B cell (primary cell): ENCODE measurements around the gene CLSTN2. TPM values are rescaled to one million over a fixed set of nuclear protein-coding genes. Genes with fewer than 3 reads are reported as not detected.

Experiments
- ATAC-seq: fragments of 200-7000 bp; cut with Tn5 transposase; one replicate; pipeline ENCODE4 v1.10.0; 2021; ENCODE audit warnings: low read depth, mild to moderate bottlenecking, moderate number of reproducible peaks, moderate library complexity
- CTCF ChIA-PET: fragments of 350-600 bp; sonication (Branson Sonifier 250); formaldehyde crosslinking; loops from one replicate; lab custom pipeline; 2021; ENCODE audit warnings: antibody characterized with exemption, inconsistent platforms; lab: Charles Lee
- POLR2A ChIA-PET: fragments of 350-600 bp; sonication (Branson Sonifier 250); formaldehyde crosslinking; loops from one replicate; lab custom pipeline; 2021; ENCODE audit warnings: antibody characterized with exemption; lab: Charles Lee
- DNase-seq: peaks from one replicate; pipeline ENCODE4 v3.0.0; 2013
- H2AFZ ChIP-seq: 2 replicates; pipeline ENCODE4 v1.6.1; 2012; ENCODE audit warnings: mild to moderate bottlenecking, low read depth, low read length; ENCODE audit not compliant: insufficient read depth, poor library complexity, severe bottlenecking
- H3K27ac ChIP-seq, 2 donors: 1 replicate in 1 of 2; 2 replicates in 1 of 2; pipeline ENCODE4 v1.5.1; 2012 to 2013; ENCODE audit warnings: low read length in 2 of 2, mild to moderate bottlenecking in 2 of 2, moderate library complexity in 1 of 2
- H3K27me3 ChIP-seq, 4 experiments: fragments of 200-600 bp in 1 of 4; sonication (generic) in 1 of 4; replicated peaks in 1 of 4; 1 replicate in 2 of 4; 2 replicates in 2 of 4; pipeline versions ENCODE4 v1.6.1 to v1.7.0; 2013 to 2016; ENCODE audit warnings: low read length in 3 of 4, mild to moderate bottlenecking in 2 of 4, mixed read lengths in 1 of 4, moderate library complexity in 1 of 4; ENCODE audit not compliant: insufficient read depth in 4 of 4, control insufficient read depth in 3 of 4; ENCODE audit errors: control extremely low read depth in 1 of 4
- H3K36me3 ChIP-seq, 2 experiments: replicated peaks in 1 of 2; 1 replicate in 1 of 2; 2 replicates in 1 of 2; pipeline versions ENCODE4 v1.6.1 to v1.7.1; 2013; ENCODE audit warnings: low read length in 1 of 2; ENCODE audit not compliant: insufficient read depth in 2 of 2, control insufficient read depth in 1 of 2; ENCODE audit errors: control extremely low read depth in 1 of 2, extremely low read depth in 1 of 2
- H3K4me1 ChIP-seq, 2 donors: fragments of 200-600 bp in 1 of 2; sonication (generic) in 1 of 2; 1 replicate in 1 of 2; 2 replicates in 1 of 2; pipeline versions ENCODE4 v1.5.1 to v1.6.1; 2013 to 2017; ENCODE audit warnings: low read length in 2 of 2; ENCODE audit not compliant: control insufficient read depth in 2 of 2, insufficient read depth in 2 of 2
- H3K4me2 ChIP-seq: replicated peaks from 2 replicates; pipeline ENCODE3; 2012; ENCODE audit warnings: mild to moderate bottlenecking, low read depth, low read length; ENCODE audit not compliant: poor library complexity, severe bottlenecking
- H3K4me3 ChIP-seq, 5 experiments: fragments of 200-600 bp in 1 of 5; sonication (generic) in 1 of 5; 1 replicate in 3 of 5; 2 replicates in 2 of 5; pipeline versions ENCODE4 v1.5.1 to v1.7.0; 2011 to 2016; ENCODE audit warnings: low read length in 4 of 5, mild to moderate bottlenecking in 4 of 5, low read depth in 2 of 5, control low read depth in 1 of 5, moderate library complexity in 1 of 5; ENCODE audit not compliant: insufficient read depth in 1 of 5; ENCODE audit errors: control extremely low read depth in 1 of 5, extremely low read depth in 1 of 5
- H3K79me2 ChIP-seq: fragments of 200-600 bp; sonication (generic); one replicate; pipeline ENCODE4 v1.6.0; 2016; ENCODE audit warnings: low read length; ENCODE audit not compliant: control insufficient read depth, insufficient read depth
- H3K9ac ChIP-seq: fragments of 200-600 bp; sonication (generic); 2 replicates; pipeline ENCODE4 v1.6.1; 2017; ENCODE audit warnings: mild to moderate bottlenecking, low read length, moderate library complexity
- H3K9me3 ChIP-seq, 3 donors: one replicate each; pipeline versions ENCODE4 v1.6.1 to v1.7.1; 2013; ENCODE audit warnings: low read length in 2 of 3; ENCODE audit not compliant: control insufficient read depth in 2 of 3, insufficient read depth in 1 of 3; ENCODE audit errors: control extremely low read depth in 1 of 3
- H4K20me1 ChIP-seq: 2 replicates; pipeline ENCODE4 v1.6.0; 2012; ENCODE audit warnings: mild to moderate bottlenecking, low read length; ENCODE audit not compliant: insufficient read depth, control insufficient read depth, poor library complexity, severe bottlenecking
- H3K27ac Mint-ChIP-seq: one replicate; pipeline ENCODE4 v1.8.0; 2021; ENCODE audit warnings: mixed read lengths
- H3K27me3 Mint-ChIP-seq: one replicate; pipeline ENCODE4 v1.8.0; 2021; ENCODE audit warnings: mixed read lengths
- H3K4me1 Mint-ChIP-seq: one replicate; pipeline ENCODE4 v1.8.0; 2021; ENCODE audit warnings: mixed read lengths
- H3K4me3 Mint-ChIP-seq: one replicate; pipeline ENCODE4 v1.8.0; 2021; ENCODE audit warnings: mixed read lengths
- H3K9me3 Mint-ChIP-seq: one replicate; pipeline ENCODE4 v1.8.0; 2022; ENCODE audit warnings: mixed read lengths; ENCODE audit not compliant: insufficient read depth
- CTCF ChIP-seq: fragments of 200-600 bp; IDR thresholded peaks from one replicate; pipeline ENCODE4 v1.8.0; 2022; ENCODE audit warnings: antibody characterized with exemption, mild to moderate bottlenecking
- EZH2 ChIP-seq: IDR thresholded peaks from 2 replicates; pipeline ENCODE4 v1.6.1; 2012; ENCODE audit warnings: borderline replicate concordance, low read depth, mild to moderate bottlenecking, moderate library complexity, low read length; ENCODE audit not compliant: insufficient read depth, poor library complexity, severe bottlenecking
- WGBS: methylation state at CpG from one replicate; pipeline ENCODE4 v1.1.5; 2013; ENCODE audit warnings: missing lambda C conversion rate; ENCODE audit not compliant: insufficient coverage; 5-methylcytosine and 5-hydroxymethylcytosine counted together
- intact Hi-C: fragments of 100-400 bp; cut with micrococcal nuclease; formaldehyde crosslinking; loops from one replicate; pipeline ENCODE4 v1.10.0; 2022
- polyA plus RNA-seq: library from polyadenylated mRNA; depleted of rRNA; stranded (reverse); fragments of >200 nt; gene quantifications from 2 replicates; pipeline ENCODE4 v1.2.3, GENCODE V29; 2012
- total RNA-seq, 2 donors: library from RNA; stranded (reverse); fragments of 120-200 nt in 1 of 2; gene quantifications; 1 replicate in 1 of 2; 2 replicates in 1 of 2; pipeline versions ENCODE4 v1.2.3 to v1.2.4, GENCODE V29; 2013 to 2022

The CLSTN2 gene
- total and polyA plus RNA-seq, 2 donors (not counting 1 experiment from before 2014, with no cell fraction given): not detected

- H2AFZ ChIP-seq: no peak overlapping the region
- no peak overlapping the region for H3K4me2 ChIP-seq
- ATAC-seq (no peak), DNase-seq (no peak)
- H4K20me1 ChIP-seq: no peaks in the 10 kb centered on the region
- no peak overlapping the region for H3K9ac ChIP-seq
- H3K36me3 ChIP-seq: no peaks in the 10 kb centered on the region
- H3K27me3 ChIP-seq: peaks cover 0 to 2% (median 0%) of the 10 kb centered on the region in 4 experiments
- peaks cover 0 to 3% (median 0%) of the 10 kb centered on the region in 3 donors for H3K9me3 ChIP-seq
- Mint-ChIP-seq H3K4me3 (no peak overlapping the region), H3K27me3 (peaks cover 3% of the 10 kb centered on the region), H3K27ac (no peak overlapping the region), H3K9me3 (no peaks in the 10 kb centered on the region), H3K4me1 (no peaks in the 10 kb centered on the region)
- TF ChIP-seq EZH2 (no peak), CTCF (no peak)
- no peak overlapping the region for H3K4me3 ChIP-seq
- no peak overlapping the region for H3K27ac ChIP-seq
- POLR2A ChIA-PET: no interaction called here
- H3K4me1 ChIP-seq: no peaks in the 10 kb centered on the region
- intact Hi-C loops: no loop called here
- WGBS: 49% methylated on average over 2 of the region's 6 CpGs
- no peaks in the 10 kb centered on the region for H3K79me2 ChIP-seq
- CTCF ChIA-PET: no interaction called here
These were observed 13.9 kb downstream of the CLSTN2 start for GRCh38 chr3:139948898-139949297.

- intact Hi-C loops: no loop called here
- Histone ChIP-seq H3K4me2 (no peak overlapping the region), H3K36me3 (no peaks in the 10 kb centered on the region), H3K27me3 (peaks cover 0 to 2% (median 0%) of the 10 kb centered on the region in 4 experiments), H3K4me1 (no peaks in the 10 kb centered on the region), H3K27ac (no peak overlapping the region), H4K20me1 (no peaks in the 10 kb centered on the region), H3K79me2 (no peaks in the 10 kb centered on the region), H3K9ac (no peak overlapping the region), H2AFZ (no peak overlapping the region), H3K9me3 (no peaks in the 10 kb centered on the region), H3K4me3 (no peak overlapping the region)
- Mint-ChIP-seq H3K27me3 (peaks cover 2% of the 10 kb centered on the region), H3K9me3 (no peaks in the 10 kb centered on the region), H3K4me1 (no peaks in the 10 kb centered on the region), H3K27ac (no peak overlapping the region), H3K4me3 (no peak overlapping the region)
- DNase-seq (no peak), ATAC-seq (no peak)
- CTCF ChIA-PET: no interaction called here
- TF ChIP-seq CTCF (no peak), EZH2 (no peak)
- POLR2A ChIA-PET: no interaction called here
- 33% methylated on average over 1 of the region's 2 CpGs for WGBS
These were observed 18.3 kb downstream of the CLSTN2 start for GRCh38 chr3:139953131-139953910.
